CD8-positive, alpha-beta memory T cell (primary cell): Measurements from ENCODE around the gene ZNF382. TPM values are rescaled to one million over a fixed set of nuclear protein-coding genes. Genes with fewer than 3 reads are reported as not detected.
"Not testable (repeated sequence)": the region's sequence is repeated elsewhere in the genome, so short reads cannot be mapped to it uniquely, and the experiment has no call there.

ENCODE experiments used
- CTCF ChIA-PET: fragments of 350-600 bp; sonication (Branson Sonifier 250); formaldehyde crosslinking; loops from one replicate; lab custom pipeline; 2021; ENCODE audit warnings: antibody characterized with exemption; lab: Charles Lee
- POLR2A ChIA-PET: fragments of 350-600 bp; sonication (Branson Sonifier 250); formaldehyde crosslinking; loops from one replicate; lab custom pipeline; 2021; ENCODE audit warnings: antibody characterized with exemption; lab: Charles Lee
- DNase-seq, 5 donors: peaks; one replicate each; pipeline versions ENCODE4 v3.0.0 to v3.0.0-alpha.2; 2020 to 2022; ENCODE audit warnings: mixed read lengths in 1 of 5
- H3K27ac ChIP-seq: one replicate; pipeline ENCODE4 v1.7.0; 2013; ENCODE audit warnings: low read depth, mild to moderate bottlenecking, low read length, moderate library complexity
- H3K27me3 ChIP-seq: 2 replicates; pipeline ENCODE4 v1.7.0; 2013; ENCODE audit warnings: low read length, mild to moderate bottlenecking; ENCODE audit not compliant: insufficient read depth, poor library complexity, severe bottlenecking
- H3K36me3 ChIP-seq: 2 replicates; pipeline ENCODE4 v1.7.0; 2013; ENCODE audit warnings: mild to moderate bottlenecking, low read length, moderate library complexity; ENCODE audit not compliant: insufficient read depth
- H3K4me1 ChIP-seq: 2 replicates; pipeline ENCODE4 v1.7.0; 2013; ENCODE audit warnings: mild to moderate bottlenecking, low read length, moderate library complexity; ENCODE audit not compliant: insufficient read depth
- H3K4me3 ChIP-seq: 2 replicates; pipeline ENCODE4 v1.7.0; 2013; ENCODE audit warnings: mild to moderate bottlenecking, low read length
- H3K9me3 ChIP-seq: 2 replicates; pipeline ENCODE4 v1.7.0; 2013; ENCODE audit warnings: mild to moderate bottlenecking, low read length
- H3K27ac Mint-ChIP-seq, 8 donors: one replicate each; pipeline ENCODE4 v1.8.0; 2020 to 2021; ENCODE audit warnings: mixed read lengths in 8 of 8, mild to moderate bottlenecking in 6 of 8, inconsistent platforms in 3 of 8, moderate library complexity in 3 of 8
- H3K27me3 Mint-ChIP-seq, 2 donors: one replicate each; pipeline ENCODE4 v1.8.0; 2020 to 2021; ENCODE audit warnings: mixed read lengths in 2 of 2, mild to moderate bottlenecking in 1 of 2, moderate library complexity in 1 of 2
- H3K36me3 Mint-ChIP-seq, 3 donors: one replicate each; pipeline ENCODE4 v1.8.0; 2020 to 2021; ENCODE audit warnings: mixed read lengths in 3 of 3, inconsistent platforms in 1 of 3, mild to moderate bottlenecking in 1 of 3
- H3K4me1 Mint-ChIP-seq, 3 donors: one replicate each; pipeline ENCODE4 v1.8.0; 2020 to 2021; ENCODE audit warnings: mixed read lengths in 3 of 3, inconsistent platforms in 1 of 3, mild to moderate bottlenecking in 1 of 3
- H3K4me3 Mint-ChIP-seq, 7 donors: one replicate each; pipeline ENCODE4 v1.8.0; 2020 to 2021; ENCODE audit warnings: mixed read lengths in 7 of 7, mild to moderate bottlenecking in 6 of 7, moderate library complexity in 4 of 7, inconsistent platforms in 2 of 7
- H3K9me3 Mint-ChIP-seq, 5 donors: one replicate each; pipeline ENCODE4 v1.8.0; 2020 to 2022; ENCODE audit warnings: mixed read lengths in 5 of 5, mild to moderate bottlenecking in 3 of 5, moderate library complexity in 2 of 5, inconsistent platforms in 1 of 5
- polyA plus RNA-seq: library from polyadenylated mRNA; unstranded; fragments of 300-500 nt; fragmentation: Illumina TruSeq; gene quantifications from one replicate; pipeline ENCODE4 v1.2.3, GENCODE V29; 2021
- total RNA-seq, 2 experiments: library from RNA; stranded (reverse); gene quantifications; one replicate each; pipeline ENCODE4 v1.2.3, GENCODE V29; 2021

Gene ZNF382
- total and polyA plus RNA-seq, 3 experiments from 2014 or later, result 7.7 to 10.3 (median 10.0) TPM

GRCh38 chr19:36577271-36577996 is 27.7 kb upstream of the ZNF382 start:
- Mint-ChIP-seq H3K4me3 (peak overlapping the region in 1 of 7 donors; percentile 25), H3K4me1 (peaks cover 26 to 30% (median 26%) of the 10 kb centered on the region in 3 donors), H3K27me3 (peaks cover 0 to 4% of the 10 kb centered on the region in 2 donors), H3K9me3 (peaks cover 0 to 20% (median 11%) of the 10 kb centered on the region in 5 donors), H3K27ac (peak overlapping the region in 1 of 8 donors; percentile 29), H3K36me3 (peaks cover 27 to 58% (median 42%) of the 10 kb centered on the region in 3 donors)
- Histone ChIP-seq H3K27me3 (no peaks in the 10 kb centered on the region), H3K36me3 (peaks cover 14% of the 10 kb centered on the region), H3K27ac (no peak overlapping the region), H3K9me3 (no peaks in the 10 kb centered on the region), H3K4me1 (peaks cover 15% of the 10 kb centered on the region), H3K4me3 (no peak overlapping the region)
- no peak for DNase-seq
- ChIA-PET CTCF (no interaction called here), POLR2A (interaction anchor here (0.7 kb wide), 1 partner anchor 10 kb away, joined by 4 read pairs; no protein-coding TSS in a partner anchor)

GRCh38 chr19:36579255-36579654 is 25.9 kb upstream of the ZNF382 start:
- ChIA-PET CTCF (no interaction called here), POLR2A (interaction anchor here (0.6 kb wide), 1 partner anchor 13 kb away, joined by 6 read pairs; no protein-coding TSS in a partner anchor)
- Histone ChIP-seq H3K4me3 (peak overlapping the region; percentile 14), H3K27ac (no peak overlapping the region), H3K4me1 (peaks cover 8% of the 10 kb centered on the region), H3K9me3 (no peaks in the 10 kb centered on the region), H3K36me3 (peaks cover 14% of the 10 kb centered on the region), H3K27me3 (no peaks in the 10 kb centered on the region)
- Mint-ChIP-seq H3K36me3 (peaks cover 34 to 61% (median 55%) of the 10 kb centered on the region in 3 donors), H3K27ac (no peak overlapping the region), H3K27me3 (no peaks in the 10 kb centered on the region), H3K4me3 (no peak overlapping the region), H3K4me1 (peaks cover 9 to 12% (median 9%) of the 10 kb centered on the region in 3 donors), H3K9me3 (peaks cover 5 to 33% (median 14%) of the 10 kb centered on the region in 5 donors)
- DNase-seq, result no peak

GRCh38 chr19:36602681-36603080 is 2.4 kb upstream of the ZNF382 start:
- H3K36me3 ChIP-seq, CTCF ChIA-PET, POLR2A ChIA-PET, H3K27me3 ChIP-seq, H3K27ac ChIP-seq, H3K4me3 ChIP-seq, H3K27me3 Mint-ChIP-seq, H3K9me3 ChIP-seq, H3K9me3 Mint-ChIP-seq, DNase-seq: not testable (repeated sequence)
- Mint-ChIP-seq H3K27ac (peak overlapping the region in 5 of 8 donors; percentile 2 to 97 (median 92)), H3K4me1 (peaks cover 23 to 31% (median 31%) of the 10 kb centered on the region in 3 donors), H3K36me3 (peaks cover 0 to 19% (median 2%) of the 10 kb centered on the region in 3 donors), H3K4me3 (peak overlapping the region in 2 of 7 donors; percentile 51 to 55)
- H3K4me1 ChIP-seq, result peaks cover 13% of the 10 kb centered on the region

DNA sequence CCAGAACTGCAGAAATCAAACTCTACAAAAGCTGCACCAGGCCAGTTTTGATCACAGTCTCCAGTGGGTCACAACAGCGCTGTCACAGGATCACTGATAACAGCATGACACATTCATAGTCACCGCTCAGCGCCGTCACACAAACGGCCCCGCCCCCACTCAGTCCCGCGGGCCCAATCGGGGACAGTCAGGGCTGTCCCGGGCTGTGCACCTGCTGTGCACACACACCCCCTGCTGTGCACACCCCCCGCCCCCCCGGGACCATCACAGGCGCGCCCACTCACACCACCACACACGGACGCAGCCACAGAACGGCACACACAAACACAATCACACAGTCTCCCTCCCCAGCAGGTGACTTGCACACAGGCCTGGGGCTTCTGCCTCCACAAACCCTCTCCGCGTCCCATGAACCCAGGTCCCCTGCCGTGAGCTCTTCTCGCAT is 435 bp upstream of the ZNF382 start:
- Mint-ChIP-seq H3K4me1 (peaks cover 27 to 31% (median 31%) of the 10 kb centered on the region in 3 donors), H3K27ac (peak overlapping the region; percentile 81 to 99 (median 93)), H3K4me3 (peak overlapping the region; percentile 83 to 100 (median 89)), H3K36me3 (peaks cover 12 to 36% (median 17%) of the 10 kb centered on the region in 3 donors), H3K27me3 (no peaks in the 10 kb centered on the region), H3K9me3 (peaks cover 0 to 2% (median 0%) of the 10 kb centered on the region in 5 donors)
- no peaks in the 10 kb centered on the region for H3K27me3 ChIP-seq
- H3K9me3 ChIP-seq, result no peaks in the 10 kb centered on the region
- H3K36me3 ChIP-seq, result no peaks in the 10 kb centered on the region
- CTCF ChIA-PET, result interaction anchor here (1.1 kb wide), 1 partner anchor 30 kb away, joined by 3 read pairs; no protein-coding TSS in a partner anchor
- H3K27ac ChIP-seq, result peak overlapping the region; percentile 93
- peak overlapping the region; percentile 91 for H3K4me3 ChIP-seq
- DNase-seq, result peak; percentile 76 to 93 (median 84)
- peaks cover 13% of the 10 kb centered on the region for H3K4me1 ChIP-seq
- POLR2A ChIA-PET, result interaction anchor here (0.7 to 1.8 kb wide), 11 partner anchors 31 to 991 kb away, joined by 3 to 13 read pairs (median 3); partner anchors contain the start of genes ZFP14, ZNF260, ZNF345 and ZNF383

DNA sequence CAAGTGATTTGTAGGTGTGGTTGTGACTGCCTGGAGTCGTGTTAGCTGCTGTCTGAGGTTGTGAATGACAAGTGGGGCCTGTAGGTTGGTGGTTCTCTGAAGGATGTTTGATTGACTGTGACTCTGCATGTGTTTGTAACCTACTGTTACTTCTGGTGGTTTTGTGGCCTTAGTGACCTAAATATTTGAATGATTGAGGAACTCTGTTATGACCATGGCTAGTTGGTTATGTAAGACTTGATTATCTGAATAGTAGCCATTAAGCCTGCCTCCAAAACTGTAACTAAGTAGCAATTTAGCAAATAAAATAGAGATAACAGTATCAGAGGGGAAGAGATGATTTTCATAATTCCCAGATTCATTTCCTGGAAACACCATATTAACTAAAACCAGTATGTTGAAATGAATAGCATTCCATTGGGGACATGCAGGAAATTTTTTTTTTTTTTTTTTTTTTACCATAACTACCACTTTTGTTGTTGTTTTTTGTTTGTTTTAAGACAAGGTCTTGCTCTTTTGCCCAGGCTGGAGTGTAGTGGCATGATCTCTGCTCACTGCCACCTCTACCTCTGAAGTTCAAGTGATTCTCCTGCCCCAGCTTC is 865 bp downstream of the ZNF382 start:
- peaks cover 4% of the 10 kb centered on the region for H3K36me3 ChIP-seq
- DNase-seq, result no peak
- peak overlapping the region; percentile 91 for H3K4me3 ChIP-seq
- peaks cover 27 to 31% (median 31%) of the 10 kb centered on the region in 3 donors for H3K4me1 Mint-ChIP-seq
- peaks cover 0 to 2% (median 0%) of the 10 kb centered on the region in 5 donors for H3K9me3 Mint-ChIP-seq
- ChIA-PET CTCF (no interaction called here), POLR2A (interaction anchor here (1.0 to 1.8 kb wide), 5 partner anchors 33 to 612 kb away, joined by 3 to 13 read pairs (median 7); partner anchors contain the start of genes ZNF260, ZNF383, ZNF420 and ZNF529)
- H3K27me3 Mint-ChIP-seq, result no peaks in the 10 kb centered on the region
- H3K27me3 ChIP-seq, result no peaks in the 10 kb centered on the region
- peak overlapping the region; percentile 83 to 100 (median 89) for H3K4me3 Mint-ChIP-seq
- peak overlapping the region; percentile 93 for H3K27ac ChIP-seq
- no peaks in the 10 kb centered on the region for H3K9me3 ChIP-seq
- peak overlapping the region; percentile 81 to 99 (median 93) for H3K27ac Mint-ChIP-seq
- peaks cover 13% of the 10 kb centered on the region for H3K4me1 ChIP-seq
- H3K36me3 Mint-ChIP-seq, result peaks cover 19 to 48% (median 28%) of the 10 kb centered on the region in 3 donors

DNA sequence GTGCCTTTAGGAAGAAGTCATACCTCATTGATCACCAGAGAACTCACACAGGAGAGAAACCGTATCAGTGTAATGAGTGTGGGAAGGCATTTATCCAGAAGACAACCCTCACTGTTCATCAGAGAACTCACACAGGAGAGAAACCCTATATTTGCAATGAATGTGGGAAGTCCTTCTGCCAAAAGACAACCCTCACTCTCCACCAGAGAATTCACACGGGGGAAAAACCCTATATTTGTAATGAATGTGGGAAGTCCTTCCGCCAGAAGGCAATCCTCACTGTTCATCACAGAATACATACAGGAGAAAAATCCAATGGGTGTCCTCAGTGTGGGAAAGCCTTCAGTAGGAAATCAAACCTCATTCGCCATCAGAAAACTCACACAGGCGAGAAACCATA is 21.9 kb downstream of the ZNF382 start:
- H3K9me3 Mint-ChIP-seq, result peaks cover 50 to 91% (median 89%) of the 10 kb centered on the region in 5 donors
- H3K27me3 Mint-ChIP-seq, result no peaks in the 10 kb centered on the region
- no peaks in the 10 kb centered on the region for H3K4me1 Mint-ChIP-seq
- H3K36me3 ChIP-seq, result no peaks in the 10 kb centered on the region
- no peaks in the 10 kb centered on the region for H3K4me1 ChIP-seq
- DNase-seq, result no peak
- H3K27ac Mint-ChIP-seq, result peak overlapping the region in 1 of 8 donors; percentile 21
- ChIA-PET POLR2A (no interaction called here), CTCF (no interaction called here)
- H3K4me3 ChIP-seq, result peak overlapping the region; percentile 14
- H3K27ac ChIP-seq, result no peak overlapping the region
- H3K36me3 Mint-ChIP-seq, result peaks cover 16 to 65% (median 61%) of the 10 kb centered on the region in 3 donors
- peaks cover 58% of the 10 kb centered on the region for H3K9me3 ChIP-seq
- H3K4me3 Mint-ChIP-seq, result peak overlapping the region in 1 of 7 donors; percentile 23
- H3K27me3 ChIP-seq, result no peaks in the 10 kb centered on the region

- peaks cover 33 to 97% (median 91%) of the 10 kb centered on the region in 5 donors for H3K9me3 Mint-ChIP-seq
- H3K4me1 ChIP-seq, result no peaks in the 10 kb centered on the region
- H3K4me3 Mint-ChIP-seq, result no peak overlapping the region
- H3K27me3 ChIP-seq, result no peaks in the 10 kb centered on the region
- H3K36me3 Mint-ChIP-seq, result peaks cover 14 to 62% (median 53%) of the 10 kb centered on the region in 3 donors
- H3K36me3 ChIP-seq, result peaks cover 17% of the 10 kb centered on the region
- no peak for DNase-seq
- H3K27me3 Mint-ChIP-seq, result no peaks in the 10 kb centered on the region
- H3K27ac ChIP-seq, result no peak overlapping the region
- peaks cover 58% of the 10 kb centered on the region for H3K9me3 ChIP-seq
- H3K27ac Mint-ChIP-seq, result no peak overlapping the region
- peak overlapping the region; percentile 37 for H3K4me3 ChIP-seq
- ChIA-PET CTCF (no interaction called here), POLR2A (no interaction called here)
- no peaks in the 10 kb centered on the region for H3K4me1 Mint-ChIP-seq
Measured at GRCh38 chr19:36635342-36635741, 30.2 kb downstream of the ZNF382 start.
